ENCODE measurements around the gene CENPF.

Gene CENPF

DNA sequence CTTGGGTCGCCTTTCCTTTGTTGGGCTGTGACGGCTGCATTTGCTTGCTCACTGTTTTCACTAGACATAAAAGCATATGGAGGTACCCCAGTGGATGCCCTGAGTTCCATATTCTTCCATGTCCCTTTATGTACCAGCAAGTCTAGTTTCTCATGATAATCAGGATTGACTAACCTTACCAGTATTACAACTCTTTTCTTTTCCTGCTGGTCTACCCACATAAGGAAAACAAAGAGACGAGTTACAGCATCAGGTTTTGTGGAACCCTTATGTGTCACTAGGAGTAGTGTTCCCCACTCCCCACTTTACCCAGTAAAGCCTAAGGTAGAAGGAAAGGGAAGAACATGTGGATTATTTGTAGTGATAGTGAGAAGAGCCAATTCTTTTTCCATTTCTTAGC, 16.4 kb upstream of the CENPF start:
- Histone ChIP-seq H3K27me3 (ENCODE audit: control insufficient read depth, low read length) (peaks cover 10% of the 10 kb centered on the region; the same call in 1 of the 2 replicates), H3K27ac (ENCODE audit: low read depth, low read length) (no peak overlapping the region), H3K36me3 (ENCODE audit: control insufficient read depth, low read length) (no peaks in the 10 kb centered on the region), H3K9me2 (replicated peaks; ENCODE audit: control insufficient read depth, low read length) (no peaks in the 10 kb centered on the region), H3K4me3 (ENCODE audit: low read length) (no peak overlapping the region), H3K4me1 (ENCODE audit: control insufficient read depth, low read length) (no peaks in the 10 kb centered on the region), H4K20me1 (ENCODE audit: control insufficient read depth, insufficient read depth, low read depth, low read length) (no peaks in the 10 kb centered on the region), H3F3A (ENCODE audit: control insufficient read depth, insufficient read depth) (no peaks in the 10 kb centered on the region), H3K79me2 (ENCODE audit: control insufficient read depth, low read length) (no peaks in the 10 kb centered on the region), H3K9me3 (ENCODE audit: control insufficient read depth, insufficient read depth, low read length) (no peaks in the 10 kb centered on the region), H3K4me2 (ENCODE audit: low read length) (no peak overlapping the region)
- no peak for TF ChIP-seq EZH2phosphoT487 (IDR thresholded peaks at IDR 0.05; ENCODE audit: borderline replicate concordance, low read length)
- TF ChIP-seq, protein P1, sequence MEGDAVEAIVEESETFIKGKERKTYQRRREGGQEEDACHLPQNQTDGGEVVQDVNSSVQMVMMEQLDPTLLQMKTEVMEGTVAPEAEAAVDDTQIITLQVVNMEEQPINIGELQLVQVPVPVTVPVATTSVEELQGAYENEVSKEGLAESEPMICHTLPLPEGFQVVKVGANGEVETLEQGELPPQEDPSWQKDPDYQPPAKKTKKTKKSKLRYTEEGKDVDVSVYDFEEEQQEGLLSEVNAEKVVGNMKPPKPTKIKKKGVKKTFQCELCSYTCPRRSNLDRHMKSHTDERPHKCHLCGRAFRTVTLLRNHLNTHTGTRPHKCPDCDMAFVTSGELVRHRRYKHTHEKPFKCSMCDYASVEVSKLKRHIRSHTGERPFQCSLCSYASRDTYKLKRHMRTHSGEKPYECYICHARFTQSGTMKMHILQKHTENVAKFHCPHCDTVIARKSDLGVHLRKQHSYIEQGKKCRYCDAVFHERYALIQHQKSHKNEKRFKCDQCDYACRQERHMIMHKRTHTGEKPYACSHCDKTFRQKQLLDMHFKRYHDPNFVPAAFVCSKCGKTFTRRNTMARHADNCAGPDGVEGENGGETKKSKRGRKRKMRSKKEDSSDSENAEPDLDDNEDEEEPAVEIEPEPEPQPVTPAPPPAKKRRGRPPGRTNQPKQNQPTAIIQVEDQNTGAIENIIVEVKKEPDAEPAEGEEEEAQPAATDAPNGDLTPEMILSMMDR (IDR thresholded peaks at IDR 0.05; ENCODE audit: low read depth, low read length, poor library complexity, severe bottlenecking): no peak

DNA sequence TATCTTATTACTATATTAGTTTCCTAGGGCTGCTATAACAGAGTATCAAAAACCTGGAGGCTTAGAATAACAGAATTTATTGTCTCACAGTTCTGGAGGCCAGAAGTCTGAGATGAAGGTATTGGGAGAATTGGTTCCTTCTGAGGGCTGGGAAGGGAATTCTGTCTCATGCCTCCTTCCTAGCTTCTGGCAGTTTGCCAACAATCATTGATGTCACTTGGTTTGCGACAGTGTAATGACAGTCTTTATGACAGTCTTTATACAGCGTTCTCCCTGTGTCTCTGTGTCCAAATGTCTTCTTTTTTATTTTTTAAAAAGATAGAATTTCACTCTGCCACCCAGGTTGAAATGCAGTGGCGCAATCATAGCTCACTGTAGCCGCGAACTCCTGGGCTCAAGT, 15.8 kb upstream of the CENPF start:
- no peak overlapping the region for H3K27ac ChIP-seq (ENCODE audit: low read depth, low read length)
- H3K9me2 ChIP-seq (replicated peaks; ENCODE audit: control insufficient read depth, low read length): no peaks in the 10 kb centered on the region
- TF ChIP-seq, protein P1 (IDR thresholded peaks at IDR 0.05; ENCODE audit: low read depth, low read length, poor library complexity, severe bottlenecking): no peak
- TF ChIP-seq EZH2phosphoT487 (IDR thresholded peaks at IDR 0.05; ENCODE audit: borderline replicate concordance, low read length): no peak
- H3K4me2 ChIP-seq (ENCODE audit: low read length): no peak overlapping the region
- no peaks in the 10 kb centered on the region for H3K79me2 ChIP-seq (ENCODE audit: control insufficient read depth, low read length)
- no peaks in the 10 kb centered on the region for H3K4me1 ChIP-seq (ENCODE audit: control insufficient read depth, low read length)
- peaks cover 10% of the 10 kb centered on the region; the same call in 1 of the 2 replicates for H3K27me3 ChIP-seq (ENCODE audit: control insufficient read depth, low read length)
- no peaks in the 10 kb centered on the region for H4K20me1 ChIP-seq (ENCODE audit: control insufficient read depth, insufficient read depth, low read depth, low read length)
- no peak overlapping the region for H3K4me3 ChIP-seq (ENCODE audit: low read length)
- no peaks in the 10 kb centered on the region for H3F3A ChIP-seq (ENCODE audit: control insufficient read depth, insufficient read depth)
- no peaks in the 10 kb centered on the region for H3K9me3 ChIP-seq (ENCODE audit: control insufficient read depth, insufficient read depth, low read length)
- no peaks in the 10 kb centered on the region for H3K36me3 ChIP-seq (ENCODE audit: control insufficient read depth, low read length)

DNA sequence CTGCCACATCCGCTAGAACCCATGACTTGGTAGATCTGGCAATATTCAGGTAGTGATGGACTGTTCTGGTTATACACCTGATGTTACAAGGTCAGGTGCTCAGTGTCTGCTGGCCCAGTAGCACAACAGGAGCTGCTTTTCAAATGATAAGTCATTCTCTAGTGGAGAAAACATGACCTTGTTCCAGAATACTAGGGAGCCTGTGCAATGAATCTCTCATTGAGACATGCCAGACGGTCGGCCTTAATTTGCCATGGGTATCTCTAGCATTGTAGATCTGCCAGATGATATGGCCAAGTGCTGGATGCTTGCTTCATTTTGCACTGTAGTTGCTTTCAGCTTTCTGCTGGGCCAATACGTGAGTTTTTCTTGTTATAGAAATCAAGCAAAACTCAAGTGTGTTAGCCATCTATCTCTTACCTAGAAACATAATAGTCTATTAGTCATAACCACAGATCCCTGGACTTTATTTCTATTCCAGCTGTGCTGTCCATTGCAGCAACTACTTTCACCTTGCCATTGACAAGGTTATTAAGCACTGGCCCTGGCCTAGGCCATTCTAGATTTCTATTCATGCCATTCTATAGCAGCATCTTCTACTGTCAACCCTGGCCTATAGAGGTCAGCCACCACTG, 13.9 kb upstream of the CENPF start:
- H3K36me3 ChIP-seq (ENCODE audit: control insufficient read depth, low read length): no peaks in the 10 kb centered on the region
- no peak overlapping the region for H3K27ac ChIP-seq (ENCODE audit: low read depth, low read length)
- no peaks in the 10 kb centered on the region for H3F3A ChIP-seq (ENCODE audit: control insufficient read depth, insufficient read depth)
- no peak overlapping the region for H3K4me2 ChIP-seq (ENCODE audit: low read length)
- no peaks in the 10 kb centered on the region for H3K4me1 ChIP-seq (ENCODE audit: control insufficient read depth, low read length)
- no peaks in the 10 kb centered on the region for H3K9me3 ChIP-seq (ENCODE audit: control insufficient read depth, insufficient read depth, low read length)
- no peaks in the 10 kb centered on the region for H3K79me2 ChIP-seq (ENCODE audit: control insufficient read depth, low read length)
- H4K20me1 ChIP-seq (ENCODE audit: control insufficient read depth, insufficient read depth, low read depth, low read length): no peaks in the 10 kb centered on the region
- no peak overlapping the region for H3K4me3 ChIP-seq (ENCODE audit: low read length)
- H3K9me2 ChIP-seq (replicated peaks; ENCODE audit: control insufficient read depth, low read length): no peaks in the 10 kb centered on the region
- peaks cover 5% of the 10 kb centered on the region; the same call in 1 of the 2 replicates for H3K27me3 ChIP-seq (ENCODE audit: control insufficient read depth, low read length)
- TF ChIP-seq, protein P1 (IDR thresholded peaks at IDR 0.05; ENCODE audit: low read depth, low read length, poor library complexity, severe bottlenecking): no peak
- TF ChIP-seq EZH2phosphoT487 (IDR thresholded peaks at IDR 0.05; ENCODE audit: borderline replicate concordance, low read length): no peak
